M059J (cell line): Measurements from ENCODE around the gene YRDC. TPM values are rescaled to one million over a fixed set of nuclear protein-coding genes. Genes with fewer than 3 reads are reported as not detected.
A peak's percentile ranks its signal among the peaks of the same experiment; 100 is the strongest.

Experiments used
- DNase-seq: peaks from one replicate; pipeline ENCODE4 v3.0.0-alpha.2; 2012; ENCODE audit warnings: low read depth
- total RNA-seq: library from RNA; depleted of rRNA; stranded (reverse); fragments of >200 nt; shearing (Covaris generic); gene quantifications from 2 replicates; pipeline ENCODE4 v1.2.3, GENCODE V29; 2014; rRNA removed

Gene YRDC
- 32.8 and 36.3 TPM in 2 replicates for total RNA-seq

DNA sequence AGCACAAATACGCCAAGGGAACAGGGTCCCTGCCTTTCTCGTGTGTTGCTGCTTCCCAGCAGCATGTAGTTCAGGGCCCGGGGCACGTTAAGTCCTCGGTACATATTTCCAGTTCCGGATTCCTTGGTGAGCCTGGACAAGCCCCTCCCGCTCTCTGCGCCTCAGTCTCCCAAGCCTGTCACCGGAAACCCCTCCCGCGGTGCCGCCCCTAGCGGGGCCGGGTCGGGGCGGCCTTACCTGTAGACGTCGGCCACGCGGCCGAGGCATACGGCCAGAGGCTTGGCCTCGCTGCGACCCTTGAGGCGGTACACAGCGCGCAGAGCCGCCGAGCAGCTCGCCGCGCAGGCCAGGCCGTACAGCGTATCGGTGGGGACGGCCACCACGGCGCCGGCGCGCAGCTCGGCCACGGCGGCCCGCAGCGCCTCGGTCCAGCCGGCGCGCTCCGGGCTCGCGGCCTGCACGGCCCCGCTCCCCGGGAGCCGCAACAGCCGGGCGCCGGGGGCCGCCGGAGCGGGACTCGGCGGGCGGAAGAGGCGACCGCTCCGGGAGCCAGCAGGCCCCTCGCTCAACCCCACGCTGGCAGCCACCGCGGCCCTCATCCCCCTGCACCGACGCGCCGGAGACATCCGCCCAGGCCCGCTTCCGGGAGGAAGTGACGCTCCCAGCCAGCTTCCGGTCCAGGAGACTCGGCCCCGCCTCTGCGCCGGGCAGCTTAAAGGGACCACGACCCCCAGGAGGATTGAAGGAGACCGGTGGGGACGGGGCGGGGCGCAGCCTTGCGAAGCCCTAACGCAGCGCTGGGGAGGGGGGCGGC lies at the start of gene YRDC, which contains the start of gene C1orf122:
Gene YRDC (minus strand): TSS at position 654 of the 814 bp plus-strand sequence. CDS start 28 bp downstream, at position 626.
Gene C1orf122 (plus strand): TSS at position 236 of the 814 bp plus-strand sequence. CDS start 615 bp downstream, outside the sequence.
- DNase-seq = peak; percentile 93

- no peak for DNase-seq
These were observed 46.4 kb upstream of the YRDC start for GRCh38 chr1:37854406-37854805.

DNA sequence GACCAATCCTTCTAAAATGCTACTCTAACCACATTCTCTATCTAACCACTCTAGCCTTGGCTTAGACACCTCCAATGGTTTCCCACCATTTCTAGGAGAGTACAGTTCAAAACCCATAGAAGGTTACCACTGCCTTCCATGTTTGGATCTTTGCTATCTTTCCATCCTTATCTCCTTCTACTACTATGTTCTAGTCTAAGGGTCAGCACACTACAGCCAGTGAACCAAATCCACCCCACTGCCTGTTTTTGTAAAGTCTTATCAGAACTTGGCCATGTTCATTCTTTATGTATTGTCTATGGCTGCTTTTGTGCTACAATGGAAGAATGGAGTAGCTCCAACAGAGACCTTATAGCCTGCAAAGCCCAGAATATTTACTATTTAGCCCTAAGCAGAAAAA lies 45.1 kb upstream of the YRDC start:
- no peak for DNase-seq

DNA sequence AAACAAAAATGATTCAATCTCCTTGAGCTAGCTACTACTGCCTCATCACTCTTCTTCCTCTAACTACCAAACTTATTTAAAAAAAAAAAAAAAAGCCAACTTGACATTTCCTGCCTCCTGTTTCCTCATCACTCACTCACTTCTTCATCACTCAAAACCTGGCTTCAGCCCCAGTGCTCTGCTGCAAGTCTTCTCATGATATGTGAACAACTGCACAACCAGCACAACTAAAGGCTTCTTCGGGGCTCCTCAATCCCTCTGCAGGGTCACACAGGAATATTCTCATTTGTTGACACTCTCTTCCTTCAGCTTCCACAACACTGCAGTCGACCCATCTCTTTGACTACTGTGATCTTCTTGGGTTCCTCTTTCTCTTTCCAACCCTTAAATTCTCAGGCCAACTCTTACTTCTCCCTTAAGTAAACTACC lies 43.8 kb upstream of the YRDC start:
- DNase-seq = peak; percentile 6

DNA sequence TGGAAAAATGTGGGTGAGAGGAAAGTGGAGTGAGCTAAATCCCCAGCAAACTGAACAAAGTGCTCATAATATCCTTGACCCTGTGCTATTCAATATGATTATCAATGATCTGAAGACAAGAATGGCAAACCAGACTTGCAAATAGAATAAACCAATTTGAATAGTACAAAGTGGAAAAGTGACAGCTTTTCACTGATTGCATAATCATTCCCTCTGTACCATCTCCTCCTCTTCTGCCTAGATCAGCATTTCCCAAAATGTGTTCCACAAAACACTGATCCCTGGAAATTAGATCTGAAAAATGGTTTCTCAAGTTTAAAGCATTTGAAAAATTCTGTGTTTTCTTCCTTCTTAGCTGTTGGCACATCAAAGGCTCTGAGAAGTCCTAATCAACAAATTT lies 43.3 kb upstream of the YRDC start:
- DNase-seq = no peak

- peak; percentile 8 for DNase-seq
These were observed 42.4 kb upstream of the YRDC start for GRCh38 chr1:37850352-37850955.

GRCh38 chr1:37849480-37849879 lies 41.5 kb upstream of the YRDC start:
- DNase-seq = no peak

DNA sequence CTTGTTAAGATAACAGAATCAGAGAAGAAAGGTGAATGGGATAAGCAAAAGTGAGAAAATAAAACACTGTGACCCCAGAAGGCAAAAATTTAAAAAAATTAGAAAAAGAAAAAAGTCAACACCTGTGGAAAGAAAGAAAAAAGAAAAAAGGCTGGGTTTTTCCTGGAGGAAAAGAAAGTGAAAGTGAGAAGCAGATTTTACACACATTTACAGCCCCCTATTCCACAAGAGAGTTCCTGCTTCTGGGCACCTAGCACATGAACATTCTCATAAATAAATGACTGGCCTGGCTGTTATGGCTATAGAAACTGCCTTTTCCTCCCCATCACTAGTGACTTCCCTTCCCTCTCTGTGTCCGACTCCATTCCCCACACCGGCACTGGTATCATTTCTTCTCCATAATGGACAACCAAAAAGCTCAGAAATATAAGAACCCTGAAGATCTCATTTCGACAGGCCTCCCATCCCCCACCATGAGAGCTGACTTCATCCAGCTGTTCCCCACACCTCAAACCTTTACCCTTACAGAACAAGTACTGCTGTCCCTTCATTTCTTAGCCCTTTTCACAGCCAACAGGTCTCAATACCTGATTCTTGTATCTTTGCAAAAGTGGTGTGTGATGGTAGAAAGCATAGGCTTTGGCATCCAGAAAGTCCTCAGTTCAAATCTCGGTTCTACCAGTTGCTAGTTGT lies 38.8 kb upstream of the YRDC start:
- no peak for DNase-seq

GRCh38 chr1:37845786-37846185 lies 37.8 kb upstream of the YRDC start:
- DNase-seq = no peak

- DNase-seq = no peak
These were observed 37.1 kb upstream of the YRDC start for GRCh38 chr1:37845049-37845646.

GRCh38 chr1:37844536-37844935 lies 36.5 kb upstream of the YRDC start:
- DNase-seq = no peak

GRCh38 chr1:37841652-37842051 lies 33.6 kb upstream of the YRDC start:
- no peak for DNase-seq

GRCh38 chr1:37840711-37841110 lies 32.7 kb upstream of the YRDC start:
- DNase-seq = no peak

- no peak for DNase-seq
These were observed 31.7 kb upstream of the YRDC start for GRCh38 chr1:37839676-37840075.

DNA sequence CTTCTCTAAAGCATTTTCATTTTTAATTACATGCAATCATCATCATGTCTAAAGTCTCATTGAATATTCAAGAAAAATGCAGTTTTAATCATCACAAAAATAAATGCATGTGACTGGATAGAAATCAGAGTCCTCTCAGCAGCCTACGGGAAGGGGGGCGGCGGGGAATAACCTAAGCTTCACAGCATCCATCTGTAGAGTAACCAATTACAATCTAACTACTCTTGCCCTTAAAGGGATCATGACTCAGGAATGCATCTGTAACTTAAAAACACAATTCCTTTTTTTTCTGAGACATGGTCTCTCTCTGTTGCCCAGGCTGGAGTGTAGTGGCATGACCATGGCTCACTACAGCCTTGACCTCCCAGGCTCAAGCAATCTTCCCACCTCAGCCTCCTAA lies 28.8 kb upstream of the YRDC start:
- no peak for DNase-seq

DNA sequence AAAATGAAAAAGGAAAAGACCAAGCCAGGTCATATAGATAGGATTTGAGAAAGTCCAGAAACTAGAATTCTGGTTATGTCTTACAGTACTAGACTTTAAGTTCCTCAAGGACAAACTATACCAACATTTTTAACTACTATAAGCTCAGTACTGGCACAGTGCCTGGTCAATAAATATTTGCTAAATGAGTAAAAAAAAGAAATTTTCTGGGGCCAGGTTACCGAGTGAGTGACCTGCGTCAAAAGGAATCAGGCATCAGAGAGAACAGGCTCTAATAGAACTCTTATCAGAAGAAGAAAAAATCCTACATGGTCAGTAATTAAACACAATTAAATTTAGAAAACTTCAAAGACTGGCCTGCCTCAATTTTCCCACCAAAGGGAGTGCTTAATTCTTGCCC lies 23.8 kb upstream of the YRDC start:
- DNase-seq = no peak

GRCh38 chr1:37831109-37831508 lies 23.1 kb upstream of the YRDC start:
- DNase-seq = no peak

GRCh38 chr1:37828410-37829074 lies 20.5 kb upstream of the YRDC start:
- no peak for DNase-seq

GRCh38 chr1:37825506-37825905 lies 17.5 kb upstream of the YRDC start:
- no peak for DNase-seq

GRCh38 chr1:37824001-37824400 lies 16.0 kb upstream of the YRDC start:
- no peak for DNase-seq
